Thoracic aorta (tissue), 2 donors: ENCODE data around the gene DUS3L. TPM values are rescaled to one million over a fixed set of nuclear protein-coding genes. Genes with fewer than 3 reads are reported as not detected.

ENCODE experiments used
- ATAC-seq: fragments of 150-250 bp; one replicate; pipeline ENCODE4 v1.8.0; 2017; ENCODE audit warnings: low read depth; ENCODE audit not compliant: insufficient number of reproducible peaks, low FRiP score
- DNase-seq: peaks from one replicate; pipeline ENCODE4 v3.0.0-alpha.2; 2020; ENCODE audit warnings: low spot score
- H3K27ac ChIP-seq, 2 donors: fragments of 200-600 bp; sonication (generic); 1 replicate in 1 of 2; 2 replicates in 1 of 2; pipeline ENCODE4 v1.5.1; 2016; ENCODE audit warnings: mild to moderate bottlenecking in 2 of 2, moderate library complexity in 2 of 2
- H3K27me3 ChIP-seq: fragments of 200-600 bp; sonication (generic); replicated peaks from 2 replicates; pipeline ENCODE4 v1.6.0; 2016; ENCODE audit warnings: mild to moderate bottlenecking; ENCODE audit not compliant: insufficient read depth
- H3K36me3 ChIP-seq: fragments of 200-600 bp; sonication (generic); one replicate; pipeline ENCODE4 v1.5.1; 2016
- H3K4me1 ChIP-seq, 2 donors: fragments of 200-600 bp; sonication (generic); 1 replicate in 1 of 2; 2 replicates in 1 of 2; pipeline versions ENCODE4 v1.5.1 to v1.6.0; 2016; ENCODE audit warnings: low read depth in 2 of 2, mild to moderate bottlenecking in 1 of 2; ENCODE audit not compliant: control insufficient read depth in 1 of 2
- H3K4me3 ChIP-seq: fragments of 200-600 bp; sonication (generic); 2 replicates; pipeline ENCODE4 v1.5.1; 2016; ENCODE audit warnings: mild to moderate bottlenecking
- H3K9me3 ChIP-seq: fragments of 200-600 bp; sonication (generic); 2 replicates; pipeline ENCODE4 v1.5.1; 2016
- total RNA-seq, 2 donors: library from RNA; depleted of rRNA; stranded (reverse); fragments of >200 nt; gene quantifications; one replicate each; pipeline versions ENCODE4 v1.1.0 to v1.2.3, GENCODE V29; 2016
- TF ChIP-seq, protein P1 (sequence below): fragments of 200-600 bp; sonication (generic); IDR thresholded peaks from one replicate; pipeline ENCODE4 v1.5.1; 2019; ENCODE audit warnings: antibody characterized with exemption

The DUS3L gene
- total RNA-seq, 2 donors from 2014 or later: 16.2 to 33.9 TPM

DNA sequence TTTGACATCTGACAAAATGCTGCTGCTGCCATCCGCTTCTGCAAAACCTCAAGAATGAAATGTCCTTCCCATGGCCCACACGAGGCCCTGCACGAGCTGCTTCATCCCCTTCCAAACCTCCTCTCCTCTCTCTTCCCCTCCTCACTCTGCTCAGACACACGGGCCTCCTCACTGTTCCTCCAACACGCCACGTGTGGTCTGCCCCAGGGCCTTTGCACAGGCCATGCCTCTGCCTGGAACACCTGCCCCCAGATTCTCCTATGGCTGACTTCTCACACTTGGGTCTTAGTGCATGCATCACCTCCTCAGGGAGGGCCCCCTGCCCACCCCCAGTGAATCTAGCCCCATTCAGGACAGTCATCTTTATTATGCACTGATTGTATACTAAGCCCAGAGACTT is 29.8 kb upstream of the DUS3L start:
- H3K4me1 ChIP-seq: no peaks in the 10 kb centered on the region
- no peaks in the 10 kb centered on the region for H3K9me3 ChIP-seq
- no peak overlapping the region for H3K4me3 ChIP-seq
- H3K27me3 ChIP-seq: no peaks in the 10 kb centered on the region
- H3K36me3 ChIP-seq: no peaks in the 10 kb centered on the region
- TF ChIP-seq, protein P1, sequence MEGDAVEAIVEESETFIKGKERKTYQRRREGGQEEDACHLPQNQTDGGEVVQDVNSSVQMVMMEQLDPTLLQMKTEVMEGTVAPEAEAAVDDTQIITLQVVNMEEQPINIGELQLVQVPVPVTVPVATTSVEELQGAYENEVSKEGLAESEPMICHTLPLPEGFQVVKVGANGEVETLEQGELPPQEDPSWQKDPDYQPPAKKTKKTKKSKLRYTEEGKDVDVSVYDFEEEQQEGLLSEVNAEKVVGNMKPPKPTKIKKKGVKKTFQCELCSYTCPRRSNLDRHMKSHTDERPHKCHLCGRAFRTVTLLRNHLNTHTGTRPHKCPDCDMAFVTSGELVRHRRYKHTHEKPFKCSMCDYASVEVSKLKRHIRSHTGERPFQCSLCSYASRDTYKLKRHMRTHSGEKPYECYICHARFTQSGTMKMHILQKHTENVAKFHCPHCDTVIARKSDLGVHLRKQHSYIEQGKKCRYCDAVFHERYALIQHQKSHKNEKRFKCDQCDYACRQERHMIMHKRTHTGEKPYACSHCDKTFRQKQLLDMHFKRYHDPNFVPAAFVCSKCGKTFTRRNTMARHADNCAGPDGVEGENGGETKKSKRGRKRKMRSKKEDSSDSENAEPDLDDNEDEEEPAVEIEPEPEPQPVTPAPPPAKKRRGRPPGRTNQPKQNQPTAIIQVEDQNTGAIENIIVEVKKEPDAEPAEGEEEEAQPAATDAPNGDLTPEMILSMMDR: no peak
- no peak for DNase-seq
- no peak overlapping the region for H3K27ac ChIP-seq
- no peak for ATAC-seq

DNA sequence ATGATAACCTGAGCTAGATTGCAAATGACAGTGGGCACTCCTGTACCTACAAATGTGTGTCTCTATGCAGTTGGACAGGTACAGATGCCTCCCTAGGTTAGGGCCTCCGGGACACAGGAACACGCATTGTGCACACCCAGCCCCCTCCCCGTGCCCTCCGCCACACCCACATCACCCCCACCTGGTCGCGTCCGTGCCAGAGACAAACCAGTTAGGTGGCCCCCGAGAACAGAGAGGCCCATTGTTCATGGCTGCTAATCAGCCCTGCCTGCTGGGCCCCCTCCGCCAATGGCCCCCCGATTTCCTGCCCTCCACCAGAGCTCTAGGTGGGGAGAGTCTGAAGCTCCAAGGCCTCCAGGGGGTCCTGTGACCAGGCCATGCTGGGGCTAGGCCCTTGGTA is 27.6 kb upstream of the DUS3L start:
- Histone ChIP-seq H3K27ac (no peak overlapping the region), H3K36me3 (no peaks in the 10 kb centered on the region), H3K27me3 (no peaks in the 10 kb centered on the region), H3K4me1 (no peaks in the 10 kb centered on the region), H3K4me3 (no peak overlapping the region), H3K9me3 (no peaks in the 10 kb centered on the region)
- TF ChIP-seq, protein P1: no peak
- DNase-seq: no peak
- no peak for ATAC-seq

DNA sequence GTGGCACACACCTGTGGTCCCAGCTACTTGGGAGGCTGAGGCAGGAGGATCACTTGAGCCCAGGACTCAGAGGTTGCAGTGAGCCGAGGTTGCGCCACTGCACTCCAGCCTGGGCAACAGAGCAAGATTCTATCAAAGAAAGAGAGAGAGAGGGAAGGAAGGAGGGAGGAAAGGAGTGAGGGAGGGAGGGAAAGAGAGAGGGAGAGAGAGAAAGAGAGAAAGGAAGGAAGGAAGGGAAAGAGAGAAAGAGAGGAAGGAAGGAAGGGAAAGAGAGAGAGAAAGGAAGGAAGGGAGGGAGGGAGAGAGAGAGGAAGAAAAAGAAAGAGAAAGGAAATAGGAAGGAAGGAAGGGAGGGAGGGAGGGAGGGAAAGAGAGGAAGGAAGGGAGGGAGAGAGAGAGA is 26.3 kb upstream of the DUS3L start:
- H3K4me1 ChIP-seq: no peaks in the 10 kb centered on the region
- DNase-seq (no peak), ATAC-seq (no peak)
- H3K9me3 ChIP-seq: no peaks in the 10 kb centered on the region
- no peaks in the 10 kb centered on the region for H3K27me3 ChIP-seq
- H3K4me3 ChIP-seq: no peak overlapping the region
- TF ChIP-seq, protein P1: no peak
- H3K36me3 ChIP-seq: no peaks in the 10 kb centered on the region
- H3K27ac ChIP-seq: no peak overlapping the region

DNA sequence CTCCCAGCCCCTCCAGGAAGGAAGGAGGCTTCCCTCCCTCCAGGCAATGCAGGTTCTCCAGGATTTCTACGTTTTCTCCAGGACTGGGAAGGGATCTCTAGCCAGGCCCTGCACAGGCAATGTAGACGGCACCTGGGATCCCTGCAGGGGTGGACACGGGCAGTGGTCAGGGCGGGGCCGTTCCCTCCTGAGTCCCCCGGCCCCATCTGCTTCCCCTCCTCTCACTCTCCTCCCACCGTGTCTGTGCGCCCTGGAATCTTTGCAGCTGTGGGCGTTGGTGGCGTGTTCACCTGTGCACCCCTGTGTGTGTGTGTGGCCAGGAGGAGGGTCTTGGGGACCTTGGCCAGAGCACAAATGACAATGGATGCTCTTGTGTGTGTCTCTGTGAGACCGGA is 23.9 kb upstream of the DUS3L start:
- Histone ChIP-seq H3K4me1 (no peaks in the 10 kb centered on the region), H3K36me3 (no peaks in the 10 kb centered on the region), H3K4me3 (no peak overlapping the region), H3K9me3 (no peaks in the 10 kb centered on the region), H3K27me3 (no peaks in the 10 kb centered on the region), H3K27ac (no peak overlapping the region)
- TF ChIP-seq, protein P1: no peak
- ATAC-seq (no peak), DNase-seq (no peak)

DNA sequence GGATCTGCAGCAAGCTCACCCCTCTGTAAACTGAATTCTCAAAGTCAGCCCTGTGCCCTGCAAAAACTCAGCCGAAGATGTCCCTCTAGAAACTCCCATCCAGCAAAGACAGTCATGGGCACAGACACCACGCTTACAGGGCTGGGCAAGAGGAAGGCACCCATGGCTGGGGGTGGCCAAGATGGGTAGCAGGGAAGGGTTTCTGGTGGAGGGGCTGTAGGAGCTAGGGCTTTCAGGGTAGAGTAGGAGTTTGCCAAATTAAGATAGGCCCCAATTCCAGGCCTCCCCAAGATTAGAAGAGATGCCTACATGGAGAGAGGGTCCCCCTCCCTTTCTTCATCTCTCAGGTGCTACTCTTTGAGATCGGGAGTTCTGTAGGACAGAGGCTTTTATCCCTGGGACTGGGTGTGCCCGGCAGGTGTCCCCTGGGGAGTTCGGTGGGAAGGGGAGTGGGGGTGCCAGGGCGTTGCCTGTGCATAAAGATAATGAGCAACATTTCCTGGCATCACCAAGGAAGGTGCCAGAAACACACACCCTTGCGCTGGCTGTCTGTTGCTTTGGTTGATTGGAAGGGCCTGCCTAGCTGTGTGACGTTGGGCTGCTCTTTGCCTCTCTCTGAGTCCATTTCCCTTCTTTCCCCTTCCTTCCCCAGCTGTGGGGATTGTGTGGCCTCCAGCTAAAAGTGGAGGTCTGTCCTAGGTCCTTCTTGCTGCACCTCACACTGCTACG is 23.3 kb upstream of the DUS3L start:
- TF ChIP-seq, protein P1: no peak
- Histone ChIP-seq H3K27ac (no peak overlapping the region), H3K9me3 (no peaks in the 10 kb centered on the region), H3K36me3 (no peaks in the 10 kb centered on the region), H3K4me3 (no peak overlapping the region), H3K27me3 (no peaks in the 10 kb centered on the region), H3K4me1 (no peaks in the 10 kb centered on the region)
- no peak for DNase-seq
- ATAC-seq: no peak
